ENCODE data around the gene ARHGEF3.
"Not testable (repeated sequence)": the region's sequence is repeated elsewhere in the genome, so short reads cannot be mapped to it uniquely, and the experiment has no call there.

ARHGEF3 gene

DNA sequence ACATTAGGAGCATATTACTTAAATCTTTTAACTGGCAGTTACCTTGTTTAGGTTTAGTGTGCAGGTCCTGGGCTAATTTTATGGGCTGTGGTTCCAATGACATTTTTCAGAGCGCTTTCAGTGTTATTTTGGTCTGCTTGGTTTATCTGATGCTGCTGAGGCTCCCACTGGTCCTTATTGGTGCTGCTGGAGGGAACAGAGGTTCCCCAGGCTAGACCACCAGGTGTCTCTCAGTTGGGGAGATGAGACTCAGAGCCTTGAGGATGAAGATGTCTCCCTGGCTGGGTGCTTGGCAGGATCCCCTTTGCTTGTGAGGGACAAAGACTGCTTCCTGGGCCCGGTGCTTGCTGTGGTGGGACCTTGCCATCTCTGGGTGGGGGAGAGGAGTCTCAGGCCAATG, 90.4 kb downstream of the ARHGEF3 start:
- Histone ChIP-seq H3K36me3 (ENCODE audit: control insufficient read depth, low read length) (no peaks in the 10 kb centered on the region), H3K9me2 (replicated peaks; ENCODE audit: control insufficient read depth, low read length) (no peaks in the 10 kb centered on the region), H3K9me3 (ENCODE audit: control insufficient read depth, insufficient read depth, low read length) (no peaks in the 10 kb centered on the region), H4K20me1 (ENCODE audit: control insufficient read depth, insufficient read depth, low read depth, low read length) (no peaks in the 10 kb centered on the region), H3K27me3 (ENCODE audit: control insufficient read depth, low read length) (no peaks in the 10 kb centered on the region), H3K4me2 (ENCODE audit: low read length) (no peak overlapping the region), H3K79me2 (ENCODE audit: control insufficient read depth, low read length) (no peaks in the 10 kb centered on the region), H3K27ac (ENCODE audit: low read depth, low read length) (no peak overlapping the region), H3K4me1 (ENCODE audit: control insufficient read depth, low read length) (no peaks in the 10 kb centered on the region), H3K4me3 (ENCODE audit: low read length) (no peak overlapping the region), H3F3A (ENCODE audit: control insufficient read depth, insufficient read depth) (0 out of 2 replicates have a peak, but pooled peaks cover 2% of the 10 kb centered on the region)
- no peak for TF ChIP-seq EZH2phosphoT487 (IDR thresholded peaks at IDR 0.05; ENCODE audit: borderline replicate concordance, low read length)
- TF ChIP-seq, protein P1, sequence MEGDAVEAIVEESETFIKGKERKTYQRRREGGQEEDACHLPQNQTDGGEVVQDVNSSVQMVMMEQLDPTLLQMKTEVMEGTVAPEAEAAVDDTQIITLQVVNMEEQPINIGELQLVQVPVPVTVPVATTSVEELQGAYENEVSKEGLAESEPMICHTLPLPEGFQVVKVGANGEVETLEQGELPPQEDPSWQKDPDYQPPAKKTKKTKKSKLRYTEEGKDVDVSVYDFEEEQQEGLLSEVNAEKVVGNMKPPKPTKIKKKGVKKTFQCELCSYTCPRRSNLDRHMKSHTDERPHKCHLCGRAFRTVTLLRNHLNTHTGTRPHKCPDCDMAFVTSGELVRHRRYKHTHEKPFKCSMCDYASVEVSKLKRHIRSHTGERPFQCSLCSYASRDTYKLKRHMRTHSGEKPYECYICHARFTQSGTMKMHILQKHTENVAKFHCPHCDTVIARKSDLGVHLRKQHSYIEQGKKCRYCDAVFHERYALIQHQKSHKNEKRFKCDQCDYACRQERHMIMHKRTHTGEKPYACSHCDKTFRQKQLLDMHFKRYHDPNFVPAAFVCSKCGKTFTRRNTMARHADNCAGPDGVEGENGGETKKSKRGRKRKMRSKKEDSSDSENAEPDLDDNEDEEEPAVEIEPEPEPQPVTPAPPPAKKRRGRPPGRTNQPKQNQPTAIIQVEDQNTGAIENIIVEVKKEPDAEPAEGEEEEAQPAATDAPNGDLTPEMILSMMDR (IDR thresholded peaks at IDR 0.05; ENCODE audit: low read depth, low read length, poor library complexity, severe bottlenecking): no peak

DNA sequence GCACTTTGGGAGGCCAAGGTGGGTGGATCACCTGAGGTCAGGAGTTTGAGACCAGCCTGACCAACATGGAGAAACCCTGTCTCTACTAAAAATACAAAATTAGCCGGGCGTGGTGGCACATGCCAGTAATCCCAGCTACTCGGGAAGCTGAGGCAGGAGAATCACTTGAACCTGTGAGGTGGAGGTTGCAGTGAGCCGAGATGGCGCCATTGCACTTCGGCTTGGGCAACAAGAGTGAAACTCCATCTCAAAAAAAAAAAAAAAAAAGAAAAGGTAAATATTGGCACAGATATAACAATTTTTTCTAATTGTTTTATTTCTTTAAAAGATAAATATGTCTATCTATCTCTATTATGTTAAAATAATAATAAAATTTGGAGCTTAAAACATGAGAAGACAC, 94.3 kb downstream of the ARHGEF3 start:
- H4K20me1 ChIP-seq (ENCODE audit: control insufficient read depth, insufficient read depth, low read depth, low read length); H3K4me3 ChIP-seq (ENCODE audit: low read length); H3K27ac ChIP-seq (ENCODE audit: low read depth, low read length); H3K4me1 ChIP-seq (ENCODE audit: control insufficient read depth, low read length); H3K9me3 ChIP-seq (ENCODE audit: control insufficient read depth, insufficient read depth, low read length); H3K9me2 ChIP-seq (replicated peaks; ENCODE audit: control insufficient read depth, low read length); H3F3A ChIP-seq (ENCODE audit: control insufficient read depth, insufficient read depth); H3K36me3 ChIP-seq (ENCODE audit: control insufficient read depth, low read length); H3K79me2 ChIP-seq (ENCODE audit: control insufficient read depth, low read length); H3K27me3 ChIP-seq (ENCODE audit: control insufficient read depth, low read length); H3K4me2 ChIP-seq (ENCODE audit: low read length): not testable (repeated sequence)

DNA sequence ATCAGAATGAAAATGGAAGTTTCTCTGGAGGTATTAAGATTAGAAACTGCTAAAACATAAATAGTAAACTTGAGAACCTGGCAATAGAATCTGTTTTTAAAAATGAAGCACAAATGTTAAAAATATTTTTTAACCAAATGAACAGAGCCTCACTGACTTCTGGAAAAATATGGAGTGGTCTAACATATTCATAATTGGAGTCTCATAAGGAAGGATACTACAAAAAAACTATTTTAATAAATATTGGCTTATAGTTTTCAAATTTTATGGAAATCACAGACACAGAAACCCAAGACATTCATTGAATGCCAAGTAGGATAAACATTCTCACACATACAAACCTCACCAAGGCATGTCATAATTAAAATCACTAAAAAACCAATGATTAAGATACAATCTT, 95.1 kb downstream of the ARHGEF3 start:
- Histone ChIP-seq H3K9me2 (replicated peaks; ENCODE audit: control insufficient read depth, low read length) (no peaks in the 10 kb centered on the region), H4K20me1 (ENCODE audit: control insufficient read depth, insufficient read depth, low read depth, low read length) (no peaks in the 10 kb centered on the region), H3K36me3 (ENCODE audit: control insufficient read depth, low read length) (no peaks in the 10 kb centered on the region), H3K9me3 (ENCODE audit: control insufficient read depth, insufficient read depth, low read length) (no peaks in the 10 kb centered on the region), H3K4me3 (ENCODE audit: low read length) (no peak overlapping the region), H3F3A (ENCODE audit: control insufficient read depth, insufficient read depth) (0 out of 2 replicates have a peak, but pooled peaks cover 2% of the 10 kb centered on the region), H3K4me1 (ENCODE audit: control insufficient read depth, low read length) (peaks cover 5% of the 10 kb centered on the region), H3K27me3 (ENCODE audit: control insufficient read depth, low read length) (no peaks in the 10 kb centered on the region), H3K4me2 (ENCODE audit: low read length) (no peak overlapping the region), H3K27ac (ENCODE audit: low read depth, low read length) (no peak overlapping the region), H3K79me2 (ENCODE audit: control insufficient read depth, low read length) (no peaks in the 10 kb centered on the region)
- TF ChIP-seq EZH2phosphoT487 (IDR thresholded peaks at IDR 0.05; ENCODE audit: borderline replicate concordance, low read length): no peak
- TF ChIP-seq, protein P1 (IDR thresholded peaks at IDR 0.05; ENCODE audit: low read depth, low read length, poor library complexity, severe bottlenecking): no peak

DNA sequence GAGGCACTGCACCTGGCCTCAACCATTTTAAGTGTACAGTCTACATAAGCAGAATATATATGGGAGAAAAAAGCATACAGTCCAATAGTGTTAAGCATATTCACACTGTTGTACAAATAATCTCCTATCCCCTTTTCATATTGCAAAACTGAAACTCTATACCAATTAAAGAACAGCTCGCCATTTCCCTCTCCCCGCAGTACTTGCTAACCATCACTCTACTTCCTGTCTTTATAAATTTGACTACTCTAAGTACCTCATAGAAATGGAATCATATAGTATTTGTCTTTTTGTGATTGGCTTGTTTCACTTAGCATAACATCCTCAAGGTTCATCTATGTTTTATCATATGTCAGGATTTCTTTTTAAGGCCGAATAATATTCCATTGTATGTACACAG, 97.0 kb downstream of the ARHGEF3 start:
- Histone ChIP-seq H3K9me3 (ENCODE audit: control insufficient read depth, insufficient read depth, low read length) (no peaks in the 10 kb centered on the region), H3K79me2 (ENCODE audit: control insufficient read depth, low read length) (no peaks in the 10 kb centered on the region), H3F3A (ENCODE audit: control insufficient read depth, insufficient read depth) (no peaks in the 10 kb centered on the region), H3K4me2 (ENCODE audit: low read length) (0 out of 2 replicates have a peak overlapping the region, but pooled peaks have one; percentile 10), H3K27ac (ENCODE audit: low read depth, low read length) (no peak overlapping the region), H3K36me3 (ENCODE audit: control insufficient read depth, low read length) (no peaks in the 10 kb centered on the region), H3K4me1 (ENCODE audit: control insufficient read depth, low read length) (peaks cover 5% of the 10 kb centered on the region), H3K4me3 (ENCODE audit: low read length) (no peak overlapping the region), H3K9me2 (replicated peaks; ENCODE audit: control insufficient read depth, low read length) (no peaks in the 10 kb centered on the region), H3K27me3 (ENCODE audit: control insufficient read depth, low read length) (no peaks in the 10 kb centered on the region), H4K20me1 (ENCODE audit: control insufficient read depth, insufficient read depth, low read depth, low read length) (no peaks in the 10 kb centered on the region)
- TF ChIP-seq EZH2phosphoT487 (IDR thresholded peaks at IDR 0.05; ENCODE audit: borderline replicate concordance, low read length): no peak
- TF ChIP-seq, protein P1 (IDR thresholded peaks at IDR 0.05; ENCODE audit: low read depth, low read length, poor library complexity, severe bottlenecking): no peak
